Uterus (tissue), 4 donors: Measurements from ENCODE around the gene GMEB2. TPM values are rescaled to one million over a fixed set of nuclear protein-coding genes. Genes with fewer than 3 reads are reported as not detected.

Experiments
- DNase-seq, 2 donors: peaks; one replicate each; pipeline ENCODE4 v3.0.0-alpha.2; 2019 to 2020
- H3K27ac ChIP-seq, 2 donors: fragments of 200-600 bp; sonication (generic); 1 replicate in 1 of 2; 2 replicates in 1 of 2; pipeline ENCODE4 v1.5.1; 2016 to 2018
- H3K27me3 ChIP-seq, 2 donors: fragments of 200-600 bp; sonication (generic); one replicate each; pipeline ENCODE4 v1.5.1; 2018 to 2019; ENCODE audit warnings: control low read depth in 1 of 2
- H3K36me3 ChIP-seq, 2 donors: fragments of 200-600 bp; sonication (generic); one replicate each; pipeline ENCODE4 v1.5.1; 2019; ENCODE audit warnings: control low read depth in 1 of 2
- H3K4me1 ChIP-seq, 2 donors: fragments of 200-600 bp; sonication (generic); one replicate each; pipeline ENCODE4 v1.5.1; 2018 to 2019; ENCODE audit warnings: control low read depth in 1 of 2
- H3K4me3 ChIP-seq, 2 donors: fragments of 200-600 bp; sonication (generic); 1 replicate in 1 of 2; 2 replicates in 1 of 2; pipeline ENCODE4 v1.5.1; 2018 to 2019; ENCODE audit warnings: mild to moderate bottlenecking in 1 of 2
- H3K9me3 ChIP-seq, 2 donors: fragments of 200-600 bp; sonication (generic); one replicate each; pipeline ENCODE4 v1.5.1; 2019; ENCODE audit warnings: control low read depth in 1 of 2
- POLR2A ChIP-seq, 2 donors: fragments of 450-650 bp; IDR thresholded peaks; one replicate each; pipeline ENCODE4 v1.6.1; 2016; ENCODE audit warnings: antibody characterized with exemption in 2 of 2, mild to moderate bottlenecking in 1 of 2, moderate library complexity in 1 of 2
- intact Hi-C: fragments of 100-400 bp; cut with DNase I; formaldehyde crosslinking; loops from one replicate; pipeline ENCODE4 v1.15.1; 2023; ENCODE audit warnings: low total_unique reads
- total RNA-seq, 4 donors: library from RNA; depleted of rRNA in 3 of 4; stranded (reverse); fragments of >200 nt in 3 of 4; gene quantifications; one replicate each; pipeline versions ENCODE4 v1.1.0 to v1.2.4, GENCODE V29; 2014 to 2023
- TF ChIP-seq, protein P1 (sequence below), 4 experiments: fragments of 200-600 bp in 2 of 4; fragments of 450-650 bp in 2 of 4; sonication (generic) in 2 of 4; IDR thresholded peaks; one replicate each; pipeline ENCODE4 v1.5.1; 2016 to 2019; ENCODE audit warnings: antibody characterized with exemption in 4 of 4, mild to moderate bottlenecking in 2 of 4, moderate library complexity in 1 of 4
- donor health status: DM: yes; HTN: yes; CAD: no.

The GMEB2 gene
- total RNA-seq, 4 donors from 2014 or later: 2.1 to 24.8 (median 11.5) TPM

- no peaks in the 10 kb centered on the region for H3K36me3 ChIP-seq
- TF ChIP-seq, protein P1, sequence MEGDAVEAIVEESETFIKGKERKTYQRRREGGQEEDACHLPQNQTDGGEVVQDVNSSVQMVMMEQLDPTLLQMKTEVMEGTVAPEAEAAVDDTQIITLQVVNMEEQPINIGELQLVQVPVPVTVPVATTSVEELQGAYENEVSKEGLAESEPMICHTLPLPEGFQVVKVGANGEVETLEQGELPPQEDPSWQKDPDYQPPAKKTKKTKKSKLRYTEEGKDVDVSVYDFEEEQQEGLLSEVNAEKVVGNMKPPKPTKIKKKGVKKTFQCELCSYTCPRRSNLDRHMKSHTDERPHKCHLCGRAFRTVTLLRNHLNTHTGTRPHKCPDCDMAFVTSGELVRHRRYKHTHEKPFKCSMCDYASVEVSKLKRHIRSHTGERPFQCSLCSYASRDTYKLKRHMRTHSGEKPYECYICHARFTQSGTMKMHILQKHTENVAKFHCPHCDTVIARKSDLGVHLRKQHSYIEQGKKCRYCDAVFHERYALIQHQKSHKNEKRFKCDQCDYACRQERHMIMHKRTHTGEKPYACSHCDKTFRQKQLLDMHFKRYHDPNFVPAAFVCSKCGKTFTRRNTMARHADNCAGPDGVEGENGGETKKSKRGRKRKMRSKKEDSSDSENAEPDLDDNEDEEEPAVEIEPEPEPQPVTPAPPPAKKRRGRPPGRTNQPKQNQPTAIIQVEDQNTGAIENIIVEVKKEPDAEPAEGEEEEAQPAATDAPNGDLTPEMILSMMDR (IDR thresholded peaks at IDR 0.05): no peak
- no peak for TF ChIP-seq POLR2A (IDR thresholded peaks at IDR 0.05)
- intact Hi-C loops: no loop called here
- no peaks in the 10 kb centered on the region for H3K27me3 ChIP-seq
- no peaks in the 10 kb centered on the region for H3K4me1 ChIP-seq
- peak overlapping the region in 1 of 2 donors; percentile 64 for H3K27ac ChIP-seq
- no peaks in the 10 kb centered on the region for H3K9me3 ChIP-seq
- H3K4me3 ChIP-seq: no peak overlapping the region
- DNase-seq: peak in 1 of 2 donors; percentile 47
Observed at GRCh38 chr20:63594043-63594561, 32.8 kb downstream of the GMEB2 start.

GRCh38 chr20:63592661-63593060 is 34.2 kb downstream of the GMEB2 start:
- Histone ChIP-seq H3K9me3 (no peaks in the 10 kb centered on the region), H3K27me3 (no peaks in the 10 kb centered on the region), H3K4me3 (no peak overlapping the region), H3K27ac (no peak overlapping the region), H3K36me3 (no peaks in the 10 kb centered on the region), H3K4me1 (no peaks in the 10 kb centered on the region)
- DNase-seq: no peak
- TF ChIP-seq, protein P1 (IDR thresholded peaks at IDR 0.05): no peak
- TF ChIP-seq POLR2A (IDR thresholded peaks at IDR 0.05): no peak
- intact Hi-C loops: no loop called here

GRCh38 chr20:63591786-63592355 is 35.0 kb downstream of the GMEB2 start:
- Histone ChIP-seq H3K4me1 (no peaks in the 10 kb centered on the region), H3K36me3 (no peaks in the 10 kb centered on the region), H3K27ac (no peak overlapping the region), H3K9me3 (no peaks in the 10 kb centered on the region), H3K4me3 (no peak overlapping the region), H3K27me3 (no peaks in the 10 kb centered on the region)
- TF ChIP-seq, protein P1 (IDR thresholded peaks at IDR 0.05): no peak
- TF ChIP-seq POLR2A (IDR thresholded peaks at IDR 0.05): no peak
- intact Hi-C loops: no loop called here
- DNase-seq: no peak

GRCh38 chr20:63591147-63591533 is 35.8 kb downstream of the GMEB2 start:
- TF ChIP-seq POLR2A (IDR thresholded peaks at IDR 0.05): no peak
- TF ChIP-seq, protein P1 (IDR thresholded peaks at IDR 0.05): no peak
- no peaks in the 10 kb centered on the region for H3K36me3 ChIP-seq
- intact Hi-C loops: no loop called here

GRCh38 chr20:63590218-63591146 is 36.4 kb downstream of the GMEB2 start:
- H3K4me1 ChIP-seq: no peaks in the 10 kb centered on the region
- TF ChIP-seq, protein P1 (IDR thresholded peaks at IDR 0.05): no peak
- no peak for TF ChIP-seq POLR2A (IDR thresholded peaks at IDR 0.05)
- DNase-seq: no peak
- H3K36me3 ChIP-seq: no peaks in the 10 kb centered on the region
- no peak overlapping the region for H3K4me3 ChIP-seq
- intact Hi-C loops: no loop called here
- no peaks in the 10 kb centered on the region for H3K27me3 ChIP-seq
- no peaks in the 10 kb centered on the region for H3K9me3 ChIP-seq
- H3K27ac ChIP-seq: no peak overlapping the region

More at GRCh38 chr20:63591147-63591533, 35.8 kb downstream of the GMEB2 start:
- no peaks in the 10 kb centered on the region for H3K4me1 ChIP-seq
- DNase-seq: no peak
- H3K9me3 ChIP-seq: no peaks in the 10 kb centered on the region
- no peak overlapping the region for H3K4me3 ChIP-seq
- H3K27ac ChIP-seq: no peak overlapping the region
- no peaks in the 10 kb centered on the region for H3K27me3 ChIP-seq
